DOHH2 (cell line): ENCODE results near the gene ARHGAP27.

ENCODE experiments used
- CTCF ChIP-seq: fragments of 200-600 bp; sonication (generic); IDR thresholded peaks from one replicate; pipeline ENCODE4 v1.5.1; 2014; ENCODE audit warnings: antibody characterized with exemption, mild to moderate bottlenecking, low read depth, low read length; ENCODE audit not compliant: poor library complexity, severe bottlenecking
- EZH2phosphoT487 ChIP-seq: fragments of 200-600 bp; sonication (generic); IDR thresholded peaks from 2 replicates; pipeline ENCODE4 v1.6.1; 2017; ENCODE audit warnings: borderline replicate concordance, mild to moderate bottlenecking, antibody characterized with exemption, low read length, moderate library complexity, mixed read lengths

GRCh38 chr17:45437465-45438283 is 5.0 kb upstream of the ARHGAP27 start:
- TF ChIP-seq CTCF (no peak), EZH2phosphoT487 (no peak)
